GM18511 (cell line): ENCODE measurements around the gene BCAR3.

ENCODE experiments used
- ATAC-seq: cut with Tn5 transposase; IDR thresholded peaks from one replicate; pipeline ENCODE4 v1.9.1; 2021; ENCODE audit warnings: mild to moderate bottlenecking, moderate library complexity; ENCODE audit not compliant: unreplicated experiment

The BCAR3 gene

DNA sequence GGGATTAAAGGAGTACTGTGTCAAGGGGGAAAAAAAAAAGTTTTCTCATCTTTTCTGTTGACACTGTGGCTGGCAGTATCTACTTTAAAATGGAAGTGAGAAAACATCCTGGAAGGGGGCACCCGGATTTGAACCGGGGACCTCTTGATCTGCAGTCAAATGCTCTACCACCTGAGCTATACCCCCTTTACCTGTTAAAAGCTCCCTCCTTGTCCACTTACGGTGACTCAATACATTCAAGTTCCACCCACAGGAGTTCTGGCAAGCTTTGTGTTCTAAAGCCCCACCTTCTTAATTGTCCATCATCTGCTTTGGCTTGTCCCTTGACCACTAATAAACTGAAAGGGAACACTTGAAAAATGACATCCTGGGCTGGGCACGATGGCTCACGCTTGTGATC is 165.5 kb downstream of the BCAR3 start:
- ATAC-seq, result no peak
